T-helper 2 cell treated with Interferon-gamma antibody and Interleukin-4, amounts not matched to agents 5 μg/mL and 100 μg/mL, for 36 hours (primary cell): ENCODE results near the gene TEX51.

Source experiments
- DNase-seq: peaks from one replicate; pipeline ENCODE4 v3.0.0; 2021; ENCODE audit warnings: low spot score
- H3K27ac Mint-ChIP-seq: one replicate; pipeline ENCODE4 v1.8.0; 2021; ENCODE audit warnings: mild to moderate bottlenecking, mixed read lengths
- H3K27me3 Mint-ChIP-seq: one replicate; pipeline ENCODE4 v1.8.0; 2021; ENCODE audit warnings: low read depth, mixed read lengths
- H3K36me3 Mint-ChIP-seq: one replicate; pipeline ENCODE4 v1.8.0; 2021; ENCODE audit warnings: low read depth, mixed read lengths
- H3K4me1 Mint-ChIP-seq: one replicate; pipeline ENCODE4 v1.8.0; 2021; ENCODE audit warnings: low read depth, mixed read lengths
- H3K4me3 Mint-ChIP-seq: one replicate; pipeline ENCODE4 v1.8.0; 2022; ENCODE audit warnings: mild to moderate bottlenecking, moderate library complexity, mixed read lengths
- H3K9me3 Mint-ChIP-seq: one replicate; pipeline ENCODE4 v1.8.0; 2021; ENCODE audit warnings: mixed read lengths

Gene TEX51

DNA sequence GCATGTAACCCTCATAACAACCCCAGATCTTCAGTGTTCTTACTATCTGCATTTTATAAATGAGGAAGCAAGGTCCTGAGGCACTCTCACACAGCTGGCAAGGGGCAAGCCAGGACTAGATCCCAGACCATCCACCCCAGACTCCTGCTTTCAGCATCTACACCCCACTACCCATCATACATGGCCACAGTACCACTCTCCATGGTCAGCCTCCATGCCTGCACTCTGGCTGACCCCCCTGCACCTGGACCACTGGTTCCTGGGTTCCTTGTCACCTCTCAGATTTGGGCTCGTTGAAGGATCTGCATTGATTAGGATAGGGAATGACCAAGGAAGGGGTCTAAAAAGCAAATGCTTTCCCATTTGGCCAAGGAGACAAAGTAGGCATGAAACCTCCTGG lies 36.0 kb upstream of the TEX51 start:
- no peaks in the 10 kb centered on the region for H3K27me3 Mint-ChIP-seq
- no peaks in the 10 kb centered on the region for H3K36me3 Mint-ChIP-seq
- H3K9me3 Mint-ChIP-seq: no peaks in the 10 kb centered on the region
- H3K4me1 Mint-ChIP-seq: no peaks in the 10 kb centered on the region
- no peak overlapping the region for H3K4me3 Mint-ChIP-seq
- no peak for DNase-seq
- no peak overlapping the region for H3K27ac Mint-ChIP-seq

DNA sequence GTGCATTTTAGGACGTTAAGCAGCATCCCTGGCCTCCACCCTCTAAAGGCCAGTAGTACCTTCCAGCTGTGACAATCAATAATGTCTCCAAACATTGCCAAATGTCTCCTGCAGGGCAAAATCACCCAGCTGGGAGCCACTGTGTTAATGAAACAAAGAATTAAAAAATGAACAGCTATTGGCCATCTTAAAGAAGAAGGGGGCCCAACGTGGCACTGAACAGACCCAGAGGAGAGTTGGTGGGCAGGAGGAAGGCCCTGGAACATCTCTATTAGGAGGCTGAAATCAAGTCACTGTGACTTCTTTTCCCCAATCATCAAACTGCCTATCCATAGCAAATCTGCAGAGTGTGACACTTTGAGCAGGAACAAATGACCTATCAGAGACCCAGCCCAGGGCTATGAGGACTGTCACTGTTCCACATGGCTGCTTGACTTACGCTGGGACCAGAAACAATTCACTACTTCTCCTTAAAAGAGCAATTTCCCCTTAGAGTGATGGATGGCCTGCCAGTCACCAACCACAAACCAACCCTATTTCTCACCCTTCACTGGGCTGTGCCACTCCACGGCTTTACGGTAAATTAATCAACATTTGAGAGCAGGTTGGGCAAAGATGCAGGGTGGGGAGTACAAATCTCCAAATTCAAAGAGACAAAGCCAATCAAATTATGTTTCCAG lies 35.2 kb upstream of the TEX51 start:
- Mint-ChIP-seq H3K4me3 (no peak overlapping the region), H3K4me1 (no peaks in the 10 kb centered on the region), H3K36me3 (no peaks in the 10 kb centered on the region), H3K9me3 (no peaks in the 10 kb centered on the region), H3K27ac (no peak overlapping the region), H3K27me3 (no peaks in the 10 kb centered on the region)
- no peak for DNase-seq

DNA sequence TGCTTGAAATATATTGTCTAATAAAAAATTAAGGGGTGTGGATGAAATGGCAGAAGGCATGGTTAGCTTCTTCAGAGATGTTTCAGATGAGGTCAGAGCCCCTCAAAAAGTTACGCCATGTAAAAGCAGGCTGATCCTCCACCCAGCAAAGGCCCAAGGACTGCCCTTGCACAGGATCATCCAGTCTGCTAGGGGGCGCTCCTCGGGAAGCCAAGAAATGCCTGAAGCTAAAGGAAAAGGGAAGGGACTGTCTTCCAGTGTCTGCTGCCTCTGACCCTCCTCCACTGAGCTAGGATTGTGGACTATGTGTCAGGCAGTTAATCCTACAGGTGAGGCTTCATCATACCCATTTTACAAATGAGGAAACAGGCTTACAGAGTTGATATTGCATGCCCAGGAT lies 33.8 kb upstream of the TEX51 start:
- H3K27ac Mint-ChIP-seq: no peak overlapping the region
- no peaks in the 10 kb centered on the region for H3K36me3 Mint-ChIP-seq
- no peak for DNase-seq
- no peaks in the 10 kb centered on the region for H3K4me1 Mint-ChIP-seq
- H3K27me3 Mint-ChIP-seq: no peaks in the 10 kb centered on the region
- H3K4me3 Mint-ChIP-seq: no peak overlapping the region
- H3K9me3 Mint-ChIP-seq: no peaks in the 10 kb centered on the region

DNA sequence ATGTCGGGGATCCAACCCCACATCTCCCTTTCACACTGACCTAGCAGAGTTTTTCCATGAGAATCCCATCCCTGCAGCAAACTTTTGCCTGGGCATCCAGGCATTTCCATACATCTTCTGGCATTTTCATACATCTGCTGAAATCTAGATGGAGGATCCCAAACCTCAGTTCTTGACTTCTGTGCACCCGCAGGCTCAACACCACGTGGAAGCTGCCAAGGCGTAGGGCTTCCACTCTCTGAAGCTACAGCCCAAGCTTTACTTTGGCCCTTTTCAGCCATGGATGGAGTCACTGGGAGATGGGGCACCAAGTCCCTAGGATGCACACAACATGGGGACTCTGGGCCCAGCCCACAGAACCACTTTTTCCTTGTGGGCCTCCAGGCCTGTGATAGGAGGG lies 32.2 kb upstream of the TEX51 start:
- Mint-ChIP-seq H3K27ac (no peak overlapping the region), H3K4me1 (no peaks in the 10 kb centered on the region), H3K4me3 (no peak overlapping the region), H3K9me3 (no peaks in the 10 kb centered on the region), H3K27me3 (no peaks in the 10 kb centered on the region), H3K36me3 (no peaks in the 10 kb centered on the region)
- DNase-seq: no peak

DNA sequence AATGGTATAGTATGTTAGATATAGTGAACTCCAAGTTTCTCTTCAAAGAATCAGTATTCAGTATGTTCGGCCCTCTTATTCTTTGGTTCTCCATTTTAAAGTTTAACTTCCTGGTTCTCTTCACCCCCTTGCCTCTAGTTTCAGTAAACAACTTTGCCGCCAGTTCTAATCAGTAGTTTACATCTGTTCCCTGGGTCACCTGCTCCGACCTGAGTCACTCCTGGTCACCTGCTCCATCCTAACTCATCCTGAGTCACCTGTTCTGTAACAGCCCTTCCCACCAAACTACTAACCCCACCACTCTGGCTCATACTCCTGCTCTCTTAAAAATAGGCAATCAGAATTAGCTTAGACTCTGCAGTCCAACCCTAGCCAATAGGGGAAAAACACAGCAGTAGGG lies 23.7 kb upstream of the TEX51 start:
- Mint-ChIP-seq H3K9me3 (peaks cover 10% of the 10 kb centered on the region), H3K36me3 (no peaks in the 10 kb centered on the region), H3K4me3 (no peak overlapping the region), H3K27ac (no peak overlapping the region), H3K27me3 (no peaks in the 10 kb centered on the region), H3K4me1 (no peaks in the 10 kb centered on the region)
- DNase-seq: no peak

DNA sequence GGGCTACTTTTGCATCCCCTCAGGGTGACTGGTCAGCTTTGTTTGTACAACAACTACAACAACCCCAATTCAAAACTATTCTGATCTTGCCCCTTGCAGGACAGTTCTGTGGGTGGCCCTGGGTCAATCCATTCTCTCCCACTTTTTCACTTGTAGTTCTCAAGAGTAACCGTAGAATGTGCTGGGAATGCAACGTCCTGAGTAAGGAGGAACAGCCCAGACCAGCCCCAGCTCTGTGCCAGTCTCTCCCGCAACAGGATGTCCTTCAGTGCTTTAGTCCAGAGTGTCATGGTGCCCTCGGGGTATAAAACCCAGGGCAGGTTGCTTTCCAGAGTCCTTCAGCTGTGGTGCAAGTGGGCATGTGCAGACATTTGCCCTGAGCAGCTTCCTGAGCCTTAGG lies 22.1 kb upstream of the TEX51 start:
- Mint-ChIP-seq H3K9me3 (peaks cover 10% of the 10 kb centered on the region), H3K27me3 (no peaks in the 10 kb centered on the region), H3K36me3 (no peaks in the 10 kb centered on the region), H3K4me1 (no peaks in the 10 kb centered on the region), H3K27ac (no peak overlapping the region), H3K4me3 (no peak overlapping the region)
- no peak for DNase-seq

DNA sequence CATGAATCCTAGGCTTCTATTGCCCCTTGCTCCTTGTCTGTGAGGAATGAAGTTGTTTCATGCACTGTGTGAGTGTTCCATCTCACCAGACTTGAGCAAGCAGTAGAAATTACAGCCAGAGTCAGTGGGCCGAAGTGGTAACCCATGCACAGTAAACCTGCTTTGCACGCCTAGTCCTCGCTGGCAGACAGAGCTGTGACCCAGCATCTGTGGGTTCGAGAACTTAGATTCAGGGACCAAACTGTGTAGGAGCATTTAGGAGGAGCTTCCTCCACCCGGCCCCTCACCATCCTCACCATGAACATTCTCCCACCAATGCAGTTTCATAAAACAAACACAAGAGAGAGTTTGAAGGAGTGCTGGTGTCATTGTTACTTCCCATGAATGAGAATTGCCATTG lies 21.6 kb upstream of the TEX51 start:
- H3K4me1 Mint-ChIP-seq: no peaks in the 10 kb centered on the region
- no peak overlapping the region for H3K4me3 Mint-ChIP-seq
- H3K27me3 Mint-ChIP-seq: no peaks in the 10 kb centered on the region
- H3K36me3 Mint-ChIP-seq: no peaks in the 10 kb centered on the region
- no peak overlapping the region for H3K27ac Mint-ChIP-seq
- DNase-seq: no peak
- H3K9me3 Mint-ChIP-seq: peaks cover 10% of the 10 kb centered on the region

DNA sequence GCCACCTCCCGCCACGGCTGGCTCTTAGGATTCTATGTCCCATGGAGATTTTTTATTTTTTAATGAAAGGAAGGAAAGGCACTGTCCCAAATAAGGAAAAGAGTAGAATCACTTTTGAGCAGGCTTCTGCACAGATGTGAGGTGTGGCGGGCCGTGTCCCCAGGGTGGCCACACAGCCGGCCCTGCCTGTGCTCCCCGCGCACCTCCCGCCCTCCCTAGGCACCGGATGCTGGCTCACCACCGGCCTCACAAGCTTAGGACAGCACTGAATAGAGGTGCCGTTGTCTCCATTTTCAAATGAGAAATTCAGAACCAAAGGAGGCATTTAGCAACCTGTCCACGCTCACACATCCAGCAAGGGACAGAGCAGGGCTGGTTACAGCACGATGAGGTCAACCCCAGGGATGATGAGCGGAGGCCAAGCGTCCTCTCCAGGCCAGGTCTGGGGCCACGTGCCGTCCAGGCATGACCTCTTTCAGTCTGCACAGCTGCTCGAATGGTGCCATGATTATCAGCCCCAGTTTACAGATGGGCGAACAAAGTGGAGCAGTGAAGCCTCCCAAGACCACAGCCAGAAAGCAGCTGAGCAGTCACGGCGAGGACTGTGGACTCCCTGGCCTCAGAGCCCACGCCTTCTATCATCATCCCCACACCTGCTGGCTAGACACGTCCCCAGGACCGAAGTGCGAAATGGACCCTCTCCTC lies 20.7 kb upstream of the TEX51 start:
- H3K4me1 Mint-ChIP-seq: no peaks in the 10 kb centered on the region
- DNase-seq: no peak
- H3K27me3 Mint-ChIP-seq: no peaks in the 10 kb centered on the region
- no peak overlapping the region for H3K27ac Mint-ChIP-seq
- no peak overlapping the region for H3K4me3 Mint-ChIP-seq
- no peaks in the 10 kb centered on the region for H3K36me3 Mint-ChIP-seq
- H3K9me3 Mint-ChIP-seq: peaks cover 10% of the 10 kb centered on the region

DNA sequence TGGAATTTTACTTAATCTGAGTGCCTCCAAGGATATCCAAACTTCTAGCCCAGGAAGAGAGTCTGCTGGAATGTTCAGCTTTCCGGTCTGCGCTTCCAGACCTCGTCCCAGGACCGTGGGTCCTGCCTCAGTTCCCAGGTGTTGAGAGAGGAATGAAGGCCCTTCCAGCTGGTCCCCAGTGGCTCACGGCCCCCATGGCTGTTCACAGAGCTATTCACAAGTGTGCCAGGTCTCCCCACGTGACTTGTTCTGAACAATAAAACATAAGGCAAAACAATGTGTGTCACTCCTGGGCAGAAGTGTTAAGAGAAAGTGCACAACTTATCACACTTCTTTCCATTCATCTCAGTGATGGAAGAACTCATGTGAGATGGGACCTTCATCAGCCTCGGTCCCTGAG lies 20.1 kb upstream of the TEX51 start:
- Mint-ChIP-seq H3K9me3 (peaks cover 10% of the 10 kb centered on the region), H3K36me3 (no peaks in the 10 kb centered on the region), H3K27ac (no peak overlapping the region), H3K4me1 (no peaks in the 10 kb centered on the region), H3K4me3 (no peak overlapping the region), H3K27me3 (no peaks in the 10 kb centered on the region)
- no peak for DNase-seq

DNA sequence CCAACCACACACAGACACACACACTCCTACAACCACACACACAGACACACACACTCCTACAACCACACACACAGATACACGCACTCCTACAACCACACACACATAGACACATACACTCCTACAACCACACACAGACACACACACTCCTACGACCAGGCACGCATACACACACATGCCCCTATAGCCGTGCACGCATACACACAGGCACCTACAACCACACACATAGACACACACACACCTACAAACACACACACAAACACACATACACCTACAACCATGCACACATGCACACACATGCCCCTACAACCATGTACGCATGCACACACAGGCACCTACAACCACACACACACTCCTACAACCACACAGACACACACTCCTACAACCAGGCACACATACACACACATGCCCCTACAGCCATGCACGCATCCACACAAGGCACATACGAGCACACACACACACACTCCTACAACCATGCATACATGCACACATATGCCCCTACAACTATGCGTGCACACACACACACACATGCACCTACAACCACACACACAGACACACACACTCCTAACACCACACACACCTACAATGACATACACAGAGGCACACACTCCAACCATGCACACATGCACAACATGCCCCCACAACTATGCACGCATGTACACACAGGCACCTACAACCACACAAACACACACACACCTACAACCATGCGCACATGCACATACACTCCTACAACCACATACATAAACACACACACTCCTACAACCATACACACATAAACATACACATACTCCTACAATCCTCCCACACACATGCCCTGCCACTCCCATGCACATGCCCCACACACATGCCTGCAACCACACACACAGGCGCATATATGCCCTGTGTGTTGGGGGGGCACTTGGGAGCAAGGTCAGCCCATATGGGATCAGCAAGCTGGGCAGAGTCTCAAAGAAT lies 19.1 kb upstream of the TEX51 start:
- Mint-ChIP-seq H3K36me3 (no peaks in the 10 kb centered on the region), H3K9me3 (peaks cover 10% of the 10 kb centered on the region), H3K27me3 (no peaks in the 10 kb centered on the region), H3K4me3 (no peak overlapping the region), H3K4me1 (no peaks in the 10 kb centered on the region), H3K27ac (no peak overlapping the region)
- DNase-seq: no peak

DNA sequence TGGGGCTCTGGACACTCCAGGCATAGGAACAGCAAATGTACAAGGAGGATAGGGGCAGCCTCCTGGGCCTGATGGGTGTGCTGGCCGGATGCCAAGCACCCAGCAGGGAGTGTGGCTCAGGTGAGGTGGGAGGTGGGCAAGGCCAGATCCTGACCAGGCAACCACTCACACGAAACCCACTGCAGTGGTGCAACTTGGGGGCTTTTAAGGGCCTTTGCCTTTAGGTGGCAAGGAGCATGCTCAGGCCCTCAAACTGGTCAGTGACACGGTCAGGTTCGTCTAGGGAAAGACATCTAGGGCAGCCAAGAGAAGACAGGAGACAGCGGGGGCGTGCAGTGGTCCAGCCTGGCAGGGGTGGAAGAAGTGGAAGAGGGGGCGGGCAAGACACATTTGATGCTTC lies 18.4 kb upstream of the TEX51 start:
- no peaks in the 10 kb centered on the region for H3K36me3 Mint-ChIP-seq
- no peak overlapping the region for H3K27ac Mint-ChIP-seq
- no peak overlapping the region for H3K4me3 Mint-ChIP-seq
- no peaks in the 10 kb centered on the region for H3K4me1 Mint-ChIP-seq
- no peaks in the 10 kb centered on the region for H3K27me3 Mint-ChIP-seq
- peaks cover 5% of the 10 kb centered on the region for H3K9me3 Mint-ChIP-seq
- DNase-seq: no peak

DNA sequence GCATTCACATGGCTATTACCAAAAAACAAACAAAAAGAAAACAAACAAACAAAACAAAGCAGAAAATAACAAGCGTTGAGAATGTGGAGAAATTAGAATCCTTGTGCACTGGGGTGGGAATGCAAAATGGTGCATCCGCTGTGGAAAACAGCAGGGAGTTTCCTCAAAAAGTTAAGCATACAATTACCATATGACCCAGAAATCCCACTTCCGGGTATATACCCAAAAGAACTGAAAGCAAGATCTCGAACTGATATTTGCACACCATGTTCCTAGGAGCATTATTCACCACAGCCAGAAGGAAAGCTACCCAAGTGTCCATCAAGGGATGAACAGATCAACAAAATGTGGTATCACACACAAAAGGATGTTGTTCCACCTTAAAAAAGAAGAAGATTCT lies 17.9 kb upstream of the TEX51 start:
- Mint-ChIP-seq H3K9me3 (peaks cover under 1% of the 10 kb centered on the region), H3K27ac (no peak overlapping the region), H3K27me3 (no peaks in the 10 kb centered on the region), H3K36me3 (no peaks in the 10 kb centered on the region), H3K4me3 (no peak overlapping the region), H3K4me1 (no peaks in the 10 kb centered on the region)
- DNase-seq: no peak

DNA sequence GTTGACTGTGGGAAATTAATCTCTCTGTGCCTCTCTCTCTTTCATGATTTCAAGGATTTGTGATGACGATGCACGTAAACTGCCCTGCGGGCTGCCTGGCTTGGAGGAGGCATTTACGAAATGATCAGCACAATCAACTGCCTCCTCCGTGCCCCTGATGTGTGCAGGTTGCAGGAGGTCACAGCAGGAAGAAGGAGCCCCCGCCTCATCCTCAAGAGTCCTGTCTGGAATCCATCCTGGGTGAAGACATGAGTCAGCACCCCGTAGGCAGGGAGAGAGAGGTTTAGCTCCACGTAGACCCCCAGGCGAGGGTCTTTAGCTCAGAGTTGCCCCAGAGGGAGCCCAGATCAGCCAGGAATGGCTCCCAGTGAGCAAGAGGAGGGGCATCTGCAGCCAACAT lies 17.1 kb upstream of the TEX51 start:
- H3K4me3 Mint-ChIP-seq: no peak overlapping the region
- H3K27me3 Mint-ChIP-seq: no peaks in the 10 kb centered on the region
- no peaks in the 10 kb centered on the region for H3K36me3 Mint-ChIP-seq
- no peaks in the 10 kb centered on the region for H3K4me1 Mint-ChIP-seq
- DNase-seq: no peak
- no peak overlapping the region for H3K27ac Mint-ChIP-seq
- H3K9me3 Mint-ChIP-seq: no peaks in the 10 kb centered on the region

DNA sequence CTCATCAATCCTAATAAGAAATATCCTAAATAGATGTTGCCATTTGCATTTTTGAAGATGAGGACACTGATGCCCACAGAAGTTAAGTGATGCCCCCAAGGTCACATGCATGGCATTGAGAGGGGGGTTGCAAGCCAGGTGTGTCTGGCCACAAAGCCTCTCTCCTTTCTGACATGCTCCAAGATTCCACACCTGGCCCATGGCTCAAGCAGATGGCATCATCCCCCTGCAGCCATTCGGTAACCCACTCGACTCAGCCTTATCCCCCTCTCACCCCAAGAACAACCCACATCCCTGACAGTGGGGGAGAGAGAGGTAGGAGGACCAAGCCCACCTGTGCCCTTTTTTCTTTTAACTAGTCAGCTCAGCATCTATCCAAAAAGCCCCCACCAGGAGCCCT lies 16.5 kb upstream of the TEX51 start:
- Mint-ChIP-seq H3K27ac (no peak overlapping the region), H3K36me3 (no peaks in the 10 kb centered on the region), H3K4me3 (no peak overlapping the region), H3K27me3 (peaks cover 3% of the 10 kb centered on the region), H3K9me3 (no peaks in the 10 kb centered on the region), H3K4me1 (no peaks in the 10 kb centered on the region)
- no peak for DNase-seq
